GDM1 (cell line): ENCODE results near the gene TOP3B.

ENCODE experiments used
- DNase-seq: peaks from one replicate; lab custom pipeline; 2025; lab: John Stamatoyannopoulos, UW

The TOP3B gene

GRCh38 chr22:21961886-21962654 lies 20.5 kb downstream of the TOP3B start:
- DNase-seq, result no peak

- DNase-seq, result no peak
Measured at GRCh38 chr22:21961127-21961867, 21.3 kb downstream of the TOP3B start.

- no peak for DNase-seq
Measured at GRCh38 chr22:21960200-21961126, 22.1 kb downstream of the TOP3B start.

- no peak for DNase-seq
Measured at GRCh38 chr22:21959274-21960074, 23.1 kb downstream of the TOP3B start.

GRCh38 chr22:21958360-21959273 lies 24.0 kb downstream of the TOP3B start:
- no peak for DNase-seq

GRCh38 chr22:21952586-21953571 lies 29.7 kb downstream of the TOP3B start, which contains the start of gene PPM1F:
Gene PPM1F, minus strand, starts transcription at chr22:21952848. Its CDS starts 6,800 bp downstream, at chr22:21946048.
- DNase-seq, result peak; percentile 82

GRCh38 chr22:21951931-21952465 lies 30.6 kb downstream of the TOP3B start:
- DNase-seq, result no peak

- DNase-seq, result no peak
Measured at GRCh38 chr22:21951062-21951461, 31.5 kb downstream of the TOP3B start.

- DNase-seq, result no peak
Measured at GRCh38 chr22:21949948-21950347, 32.6 kb downstream of the TOP3B start.

- no peak for DNase-seq
Measured at GRCh38 chr22:21949569-21949918, 33.0 kb downstream of the TOP3B start.

GRCh38 chr22:21948824-21949568 lies 33.6 kb downstream of the TOP3B start:
- DNase-seq, result no peak

GRCh38 chr22:21948390-21948789 lies 34.2 kb downstream of the TOP3B start:
- no peak for DNase-seq

GRCh38 chr22:21947040-21948014 lies 35.3 kb downstream of the TOP3B start:
- DNase-seq, result peak; percentile 38

- DNase-seq, result no peak
Measured at GRCh38 chr22:21946262-21946925, 36.2 kb downstream of the TOP3B start.

- DNase-seq, result no peak
Measured at GRCh38 chr22:21945453-21946261, 36.9 kb downstream of the TOP3B start.
